Erythroblast (primary cell): ENCODE results near the gene PIP4K2C.
"Not testable (repeated sequence)": the region's sequence is repeated elsewhere in the genome, so short reads cannot be mapped to it uniquely, and the experiment has no call there.

Experiments used
- DNase-seq, 2 experiments: peaks; one replicate each; lab custom pipeline; 2025; lab: John Stamatoyannopoulos, UW
- GATA1 ChIP-seq: IDR thresholded peaks from 2 replicates; pipeline ENCODE4 v1.6.1; 2011; ENCODE audit warnings: low read depth, mild to moderate bottlenecking, control low read depth, low read length, moderate library complexity
- POLR2A ChIP-seq: IDR thresholded peaks from 2 replicates; pipeline ENCODE4 v1.6.1; 2011; ENCODE audit warnings: mild to moderate bottlenecking, low read length

The PIP4K2C gene

DNA sequence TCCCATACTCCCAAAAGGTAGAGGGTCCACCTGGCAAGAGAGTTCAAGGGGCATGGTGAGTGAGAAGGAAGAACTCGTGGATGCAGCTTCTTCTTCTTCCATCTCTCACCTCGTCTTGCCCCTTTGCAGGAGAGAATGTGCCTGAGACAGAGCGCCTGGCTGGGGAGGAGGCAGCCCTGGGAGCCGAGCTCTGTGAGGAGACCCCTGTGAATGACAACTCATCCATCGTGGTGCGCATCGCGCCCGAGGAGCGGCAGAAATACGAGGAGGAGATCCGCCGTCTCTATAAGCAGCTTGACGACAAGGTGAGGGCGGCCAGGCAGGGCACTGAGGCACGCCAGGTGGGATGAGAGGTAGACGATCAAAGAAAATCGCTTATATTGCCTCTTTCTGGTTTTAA, 21.1 kb upstream of the PIP4K2C start:
- no peak for DNase-seq
- no peak for TF ChIP-seq POLR2A
- no peak for TF ChIP-seq GATA1

DNA sequence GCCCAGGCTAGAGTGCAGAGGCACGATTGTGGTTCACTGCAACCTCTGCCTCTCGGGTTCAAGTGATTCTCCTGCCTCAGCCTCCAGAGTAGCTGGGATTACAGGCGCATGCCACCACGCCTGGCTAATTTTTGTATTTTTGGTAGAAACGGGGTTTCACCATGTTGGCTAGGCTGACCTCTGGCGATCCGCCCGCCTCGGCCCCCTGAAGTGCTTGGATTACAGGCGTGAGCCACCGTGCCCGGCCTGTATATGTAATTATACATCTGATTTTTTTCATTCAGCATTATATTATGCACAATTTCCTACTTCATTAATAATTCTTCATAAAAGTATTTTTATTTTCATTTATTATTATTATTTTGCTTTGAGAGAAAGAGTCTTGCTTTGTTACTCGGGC, 20.6 kb upstream of the PIP4K2C start:
- DNase-seq: not testable (repeated sequence)

DNA sequence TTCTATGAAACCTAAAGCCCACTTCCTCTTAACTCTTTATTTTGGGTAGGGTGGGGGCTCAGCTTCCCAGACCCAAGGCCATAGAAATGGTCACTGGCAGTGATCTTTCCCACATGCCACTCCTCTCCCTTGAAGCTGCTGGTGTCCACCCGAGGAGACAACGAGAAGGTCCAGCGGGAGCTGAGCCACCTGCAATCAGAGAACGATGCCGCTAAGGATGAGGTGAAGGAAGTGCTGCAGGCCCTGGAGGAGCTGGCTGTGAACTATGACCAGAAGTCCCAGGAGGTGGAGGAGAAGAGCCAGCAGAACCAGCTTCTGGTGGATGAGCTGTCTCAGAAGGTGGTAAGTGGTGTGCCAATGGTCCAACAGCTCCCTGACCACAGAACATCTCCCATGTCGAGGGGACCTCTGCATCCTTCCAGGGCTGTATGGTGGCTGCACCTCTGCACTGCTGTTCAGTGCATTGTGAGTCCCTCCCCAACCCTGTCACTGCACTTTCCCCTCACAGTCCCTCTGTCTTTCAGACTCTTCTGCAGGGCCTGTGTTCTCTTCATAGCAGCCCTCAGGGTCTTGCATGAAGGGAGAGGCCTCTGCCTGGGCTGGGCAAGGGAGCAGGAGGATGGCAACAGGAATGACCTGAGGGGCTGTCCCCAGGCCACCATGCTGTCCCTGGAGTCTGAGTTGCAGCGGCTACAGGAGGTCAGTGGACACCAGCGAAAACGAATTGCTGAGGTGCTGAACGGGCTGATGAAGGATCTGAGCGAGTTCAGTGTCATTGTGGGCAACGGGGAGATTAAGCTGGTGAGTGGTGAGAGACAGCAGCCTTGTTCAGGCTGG, 18.8 kb upstream of the PIP4K2C start:
- TF ChIP-seq GATA1: no peak
- TF ChIP-seq POLR2A: no peak
- no peak for DNase-seq

- TF ChIP-seq GATA1 (no peak), POLR2A (no peak)
- DNase-seq: no peak
Observed at GRCh38 chr12:57574795-57575194, 16.2 kb upstream of the PIP4K2C start.

DNA sequence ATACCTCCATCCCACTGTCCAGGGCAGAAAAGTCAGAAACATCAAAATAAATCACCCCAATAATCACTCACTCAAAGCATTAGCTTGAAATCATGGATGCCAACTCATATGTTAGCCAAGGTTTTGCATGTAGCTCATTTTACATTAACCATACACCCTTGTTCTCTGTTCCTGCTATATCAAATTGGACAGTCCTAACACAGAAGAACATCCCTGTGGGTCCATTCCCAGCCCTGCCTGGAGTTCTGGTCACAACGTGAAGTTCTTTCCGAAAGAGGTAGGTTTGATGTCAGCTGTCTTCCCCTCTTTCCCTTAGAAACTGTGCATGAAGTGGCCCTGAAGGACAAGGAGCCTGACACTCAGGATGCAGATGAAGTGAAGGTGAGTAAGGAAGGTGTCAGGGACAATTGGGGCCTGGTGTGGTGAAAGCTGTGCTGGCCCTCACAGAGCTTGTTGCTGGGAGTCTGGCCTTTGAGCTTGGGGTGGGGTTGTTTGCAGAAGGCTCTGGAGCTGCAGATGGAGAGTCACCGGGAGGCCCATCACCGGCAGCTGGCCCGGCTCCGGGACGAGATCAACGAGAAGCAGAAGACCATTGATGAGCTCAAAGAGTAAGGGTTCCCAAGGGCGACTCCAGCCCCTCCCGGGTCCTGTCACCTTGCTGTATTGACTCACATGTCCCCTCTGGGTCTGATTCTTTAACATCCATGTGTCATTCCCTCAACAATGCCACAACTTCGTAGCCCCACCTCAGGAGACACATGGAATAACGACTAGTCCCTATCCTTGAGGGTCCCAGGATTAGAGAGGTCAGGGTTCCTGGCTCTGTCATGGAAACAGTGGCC, 15.0 kb upstream of the PIP4K2C start:
- no peak for DNase-seq
- TF ChIP-seq POLR2A (no peak), GATA1 (no peak)

DNA sequence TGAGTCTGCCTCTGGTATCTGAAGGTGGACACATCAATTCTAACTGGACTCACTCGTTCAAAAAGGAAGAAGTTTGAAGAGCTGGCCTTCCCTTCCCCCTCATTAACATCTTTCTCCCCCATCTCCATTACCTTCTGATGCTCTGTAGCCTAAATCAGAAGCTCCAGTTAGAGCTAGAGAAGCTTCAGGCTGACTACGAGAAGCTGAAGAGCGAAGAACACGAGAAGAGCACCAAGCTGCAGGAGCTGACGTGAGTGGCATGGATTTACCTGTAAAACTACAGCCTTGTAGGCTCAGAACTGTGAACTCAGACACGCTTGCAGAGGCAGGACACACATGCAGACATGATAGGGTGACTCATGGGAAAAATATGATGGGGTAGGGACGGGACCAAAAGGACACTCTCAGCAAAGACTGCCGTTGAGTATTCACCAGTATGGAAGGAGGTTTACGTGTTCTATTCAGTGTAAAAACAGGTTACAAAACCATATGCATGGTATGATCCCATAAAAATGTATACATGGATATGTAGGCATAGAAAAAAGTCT, 14.3 kb upstream of the PIP4K2C start:
- DNase-seq: no peak
- TF ChIP-seq POLR2A: no peak
- no peak for TF ChIP-seq GATA1

DNA sequence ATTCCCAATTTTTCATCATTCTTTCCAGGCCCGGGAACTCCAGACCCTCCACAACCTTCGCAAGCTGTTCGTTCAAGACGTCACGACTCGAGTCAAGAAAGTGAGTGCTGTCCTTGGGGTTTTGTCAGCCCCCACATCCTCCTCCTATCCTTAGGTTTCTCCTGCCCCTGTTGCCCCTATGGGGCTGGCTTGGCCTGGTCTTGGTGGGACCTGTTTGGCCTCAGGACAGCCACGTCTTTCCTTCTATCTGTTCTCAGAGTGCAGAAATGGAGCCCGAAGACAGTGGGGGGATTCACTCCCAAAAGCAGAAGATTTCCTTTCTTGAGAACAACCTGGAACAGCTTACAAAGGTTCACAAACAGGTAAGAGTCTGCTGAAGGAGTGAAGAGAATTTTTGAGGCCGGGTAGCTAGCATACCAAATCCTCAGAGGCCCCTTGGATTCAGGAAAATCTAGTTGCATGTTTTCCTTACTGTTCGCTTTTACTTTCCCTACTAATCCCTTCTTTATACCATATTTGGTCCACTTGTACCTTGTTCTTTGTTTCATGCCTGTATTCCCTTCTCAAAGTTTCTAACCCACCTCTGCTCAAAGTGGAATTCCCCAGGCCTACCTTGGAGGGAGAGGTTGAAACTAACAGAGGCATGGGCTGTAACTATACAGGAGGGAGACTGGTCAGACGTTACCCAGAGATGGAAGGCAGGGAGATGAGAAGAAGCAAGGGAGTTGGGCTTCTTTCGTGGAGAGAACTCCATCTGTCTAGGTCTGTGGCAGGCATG, 12.8 kb upstream of the PIP4K2C start:
- no peak for DNase-seq
- no peak for TF ChIP-seq GATA1
- no peak for TF ChIP-seq POLR2A

- TF ChIP-seq POLR2A (no peak), GATA1 (no peak)
- no peak for DNase-seq
Observed at GRCh38 chr12:57579011-57579410, 12.0 kb upstream of the PIP4K2C start.

GRCh38 chr12:57579677-57580465, 11.1 kb upstream of the PIP4K2C start:
- TF ChIP-seq POLR2A (no peak), GATA1 (no peak)
- DNase-seq: no peak

DNA sequence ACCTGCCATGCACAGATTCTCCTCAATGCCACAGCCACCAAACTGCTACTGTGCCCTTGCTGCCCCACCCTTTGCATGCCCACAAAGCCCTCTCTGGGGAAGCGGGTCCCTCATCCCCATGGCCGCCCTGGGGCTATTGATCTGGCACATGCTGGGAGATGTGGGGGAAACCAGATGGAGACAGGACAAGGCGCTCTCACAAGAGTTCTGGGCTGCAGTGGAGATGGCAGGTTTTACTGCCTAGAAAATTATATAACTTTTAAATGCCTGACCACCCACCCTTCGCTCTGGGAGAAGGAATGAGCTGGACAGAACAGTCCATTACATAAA, 10.6 kb upstream of the PIP4K2C start:
- DNase-seq: no peak
- TF ChIP-seq GATA1: no peak
- TF ChIP-seq POLR2A: no peak

DNA sequence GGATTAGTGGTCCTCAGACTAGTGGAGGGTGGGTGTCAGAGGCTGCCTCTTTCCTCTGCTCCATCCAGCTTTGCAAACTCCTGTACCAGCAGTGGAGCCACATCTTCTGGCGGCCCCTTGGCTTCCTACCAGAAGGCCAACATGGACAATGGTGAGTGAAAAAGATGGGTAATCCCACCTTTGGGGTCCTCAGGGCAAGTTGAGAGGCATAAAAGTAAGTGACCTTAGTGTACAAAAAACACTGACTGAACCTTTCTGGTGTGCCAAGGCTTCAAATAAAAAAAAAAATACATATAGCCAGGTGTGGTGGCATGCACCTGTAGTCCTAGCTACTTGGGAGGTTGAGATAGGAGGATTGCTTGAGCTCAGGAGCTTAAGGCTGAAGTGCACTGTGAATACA, 9.2 kb upstream of the PIP4K2C start:
- TF ChIP-seq POLR2A: no peak
- TF ChIP-seq GATA1: no peak
- DNase-seq: no peak

DNA sequence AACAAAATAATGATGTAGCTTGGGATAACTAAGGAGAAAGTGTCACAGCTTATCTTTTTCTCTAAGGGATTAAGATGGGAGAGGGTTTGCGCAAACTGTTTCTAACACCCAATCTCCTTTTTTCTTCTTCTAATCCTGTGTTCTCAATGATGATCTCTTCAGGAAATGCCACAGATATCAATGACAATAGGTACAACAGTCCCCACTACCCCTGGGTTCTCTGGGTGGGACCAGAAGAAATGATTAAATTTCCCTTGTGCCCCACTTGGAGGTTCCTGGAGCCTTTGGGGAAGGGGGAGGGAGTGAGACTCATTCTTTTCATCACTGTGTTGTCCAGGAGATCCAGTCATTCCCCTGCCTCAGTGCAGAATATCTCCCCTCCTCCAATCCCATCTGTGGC, 8.6 kb upstream of the PIP4K2C start:
- no peak for DNase-seq
- TF ChIP-seq POLR2A (no peak), GATA1 (no peak)

- TF ChIP-seq POLR2A: no peak
- DNase-seq: peak; percentile 88
Observed at GRCh38 chr12:57583008-57583831, 7.8 kb upstream of the PIP4K2C start.
